Activated effector memory CD4-positive, alpha-beta T cell treated with Interleukin-2 at 50 U/mL for 16 hours (primary cell): ENCODE results near the gene ZNF396.

Source experiments
- DNase-seq: peaks from one replicate; pipeline ENCODE4 v3.0.0-alpha.2; 2020

Gene ZNF396

DNA sequence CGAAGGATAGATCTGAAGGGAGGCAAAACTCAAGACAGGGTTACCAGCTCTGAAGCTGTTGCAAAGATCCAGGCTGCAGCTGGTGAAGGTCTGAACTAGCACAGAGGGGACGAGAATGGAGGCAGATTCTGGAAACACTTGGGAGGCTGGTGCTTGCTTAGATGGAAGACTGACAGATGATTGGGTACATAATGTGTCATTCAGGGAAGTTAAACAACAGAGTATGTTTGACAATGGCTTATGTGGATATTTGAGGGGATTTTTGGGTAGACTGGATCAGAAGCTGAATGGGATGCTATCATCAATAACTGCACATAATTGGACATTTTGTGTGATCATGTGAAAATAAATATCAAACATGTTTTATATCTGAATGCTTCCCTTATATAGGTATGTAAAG is 2.3 kb upstream of the ZNF396 start:
- no peak for DNase-seq

DNA sequence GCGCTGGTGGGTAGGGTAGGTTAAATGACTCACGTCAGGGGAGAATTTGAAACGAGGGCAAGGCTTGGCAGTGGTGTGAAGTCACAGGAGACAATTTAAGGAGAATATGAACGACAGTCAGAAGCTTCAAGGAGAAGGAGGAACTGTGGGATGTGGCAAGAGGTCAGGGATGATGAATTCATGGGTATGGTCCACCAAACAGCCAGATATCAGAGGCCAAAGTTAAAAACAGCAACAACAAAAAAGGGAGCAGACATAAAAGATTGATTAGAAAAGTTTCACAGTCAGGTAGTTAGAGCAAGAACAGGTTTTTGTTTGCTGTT is 1.4 kb upstream of the ZNF396 start:
- no peak for DNase-seq

DNA sequence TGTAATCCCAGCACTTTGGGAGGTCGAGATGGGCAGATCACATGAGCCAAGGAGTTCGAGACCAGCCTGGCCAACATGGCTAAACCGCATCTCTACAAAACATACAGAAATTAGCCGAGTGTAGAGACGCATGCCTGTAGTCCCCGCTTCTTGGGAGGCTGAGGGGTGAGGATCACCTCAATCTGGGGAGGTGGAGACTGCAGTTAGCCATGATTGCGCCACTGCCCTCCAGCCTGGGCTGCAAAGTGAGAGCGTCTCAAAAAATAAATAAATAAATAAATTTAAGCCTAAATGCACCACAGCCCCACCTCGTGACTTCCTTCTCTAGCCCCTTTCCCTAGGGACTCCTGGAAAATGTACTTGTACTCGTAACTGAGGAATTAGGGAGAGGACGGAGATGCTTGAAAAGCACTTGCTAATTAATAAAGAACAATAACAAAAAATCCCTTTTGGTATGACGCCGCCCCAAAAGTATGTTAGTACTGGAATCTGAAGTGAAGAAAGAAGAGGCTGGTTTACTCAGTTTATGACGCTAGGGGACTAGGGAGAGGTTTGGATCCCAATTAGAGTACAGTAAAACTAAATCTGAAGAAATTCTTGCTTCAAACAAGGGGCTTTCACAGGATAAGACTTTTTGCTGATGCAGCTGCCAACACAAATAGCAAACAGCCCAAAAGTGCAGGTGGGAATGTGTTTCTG is 887 bp upstream of the ZNF396 start:
- no peak for DNase-seq

DNA sequence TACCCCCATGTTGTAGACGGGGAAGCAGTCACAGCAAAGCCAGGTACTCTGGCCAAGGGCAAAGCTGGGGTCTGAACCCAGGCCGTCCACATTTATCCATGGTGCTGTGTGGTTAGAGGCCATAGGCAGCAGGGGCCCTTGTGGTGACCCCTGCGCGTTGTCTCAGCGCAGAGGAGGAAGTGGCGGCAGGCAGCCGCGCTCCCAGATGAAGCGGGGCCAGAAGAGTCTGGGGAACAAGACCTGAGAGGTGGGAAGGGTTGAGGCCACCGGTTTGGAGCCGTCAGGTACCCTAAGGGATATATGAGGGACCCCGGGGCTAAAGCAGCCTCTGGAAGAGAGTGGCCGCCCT is 770 bp downstream of the ZNF396 start:
- DNase-seq: peak; percentile 2

DNA sequence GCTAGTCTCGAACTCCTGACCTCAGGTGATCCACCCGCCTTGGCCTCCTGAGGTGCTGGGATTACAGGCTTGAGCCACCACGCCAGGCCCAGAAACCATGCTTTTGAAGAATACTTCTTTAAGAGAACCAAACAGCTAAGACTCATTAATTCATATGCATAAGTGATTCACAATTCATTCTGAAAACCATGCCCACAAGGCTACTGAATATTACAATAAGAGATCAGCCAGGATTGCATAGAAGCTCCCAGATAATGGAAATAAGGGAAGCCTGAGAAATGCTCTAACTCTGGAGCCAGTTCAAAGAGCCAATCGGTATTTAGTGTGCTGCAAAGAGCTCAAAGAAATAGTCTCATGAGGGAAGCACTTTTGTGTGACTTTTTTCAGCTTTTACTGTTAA is 2.4 kb downstream of the ZNF396 start:
- DNase-seq: no peak

DNA sequence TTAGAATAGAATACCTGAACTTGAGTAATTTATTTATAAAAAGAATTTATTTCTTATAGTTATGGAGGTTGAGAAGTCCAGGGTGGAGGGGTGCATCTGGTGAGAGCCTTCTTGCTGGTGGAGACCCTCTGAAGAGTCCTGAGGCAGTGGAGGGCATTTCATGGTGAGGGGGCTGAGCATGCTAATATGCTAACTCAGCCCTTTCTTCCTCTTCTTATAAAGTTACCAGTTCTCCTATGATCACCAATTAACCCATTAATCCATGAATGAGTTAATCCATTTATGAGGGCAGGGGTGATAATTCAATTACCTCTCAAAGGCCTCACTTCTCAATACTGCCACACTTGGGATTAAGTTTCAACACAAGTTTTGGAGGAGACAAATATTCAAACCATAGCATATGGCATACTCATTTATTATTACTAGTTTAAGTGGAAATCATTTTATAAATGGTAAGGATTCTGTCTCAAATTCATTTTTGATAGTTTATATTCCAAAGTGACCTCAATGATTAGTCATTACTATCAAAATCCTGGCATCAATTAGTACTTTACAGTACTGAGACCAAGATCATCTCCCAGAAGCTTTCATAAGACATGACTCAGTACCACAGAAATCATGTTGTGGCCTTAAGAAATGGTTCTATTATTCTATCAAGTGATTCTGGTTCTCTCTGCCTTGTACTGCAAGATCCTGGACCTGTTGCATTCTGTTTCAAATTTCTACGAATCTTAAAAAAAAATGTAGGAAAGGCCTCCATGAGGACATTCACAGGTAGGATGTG is 5.5 kb downstream of the ZNF396 start:
- no peak for DNase-seq

DNA sequence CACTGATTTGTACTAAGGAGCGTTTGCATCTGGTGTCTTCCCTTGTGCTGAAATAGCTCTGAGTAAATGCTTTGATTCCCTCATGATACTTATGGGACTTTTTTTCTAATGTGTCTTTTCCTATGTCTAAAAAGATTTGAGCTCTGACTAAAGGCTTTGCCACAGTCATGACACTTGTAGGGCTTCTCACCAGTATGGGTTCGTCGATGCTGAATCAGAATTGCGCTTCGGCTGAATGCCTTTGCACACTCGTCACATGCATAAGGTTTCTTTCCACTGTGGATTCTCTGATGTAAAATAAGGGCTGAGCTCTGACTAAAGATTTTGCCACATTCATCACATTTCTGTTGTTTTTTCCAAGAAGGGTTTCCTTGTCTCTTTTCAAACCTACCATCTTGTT is 8.0 kb downstream of the ZNF396 start:
- no peak for DNase-seq

DNA sequence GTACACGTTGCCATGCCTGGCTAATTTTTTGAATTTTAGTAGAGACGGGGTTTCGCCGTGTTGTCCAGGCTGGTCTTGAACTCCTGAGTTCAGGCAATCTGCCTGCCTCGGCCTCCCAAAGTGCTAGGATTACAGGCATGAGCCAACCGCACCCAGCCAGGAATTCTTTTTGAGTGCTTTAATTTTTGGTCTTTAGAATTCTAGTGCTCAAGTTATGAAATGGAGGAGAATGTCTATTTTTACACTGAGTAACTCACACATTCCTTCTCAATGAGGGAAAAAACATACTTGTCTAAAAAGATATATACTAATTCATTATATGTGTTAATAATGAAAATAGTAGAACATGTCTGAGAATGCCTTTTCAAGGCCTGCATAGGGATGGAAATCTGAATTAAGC is 8.5 kb downstream of the ZNF396 start:
- DNase-seq: no peak

DNA sequence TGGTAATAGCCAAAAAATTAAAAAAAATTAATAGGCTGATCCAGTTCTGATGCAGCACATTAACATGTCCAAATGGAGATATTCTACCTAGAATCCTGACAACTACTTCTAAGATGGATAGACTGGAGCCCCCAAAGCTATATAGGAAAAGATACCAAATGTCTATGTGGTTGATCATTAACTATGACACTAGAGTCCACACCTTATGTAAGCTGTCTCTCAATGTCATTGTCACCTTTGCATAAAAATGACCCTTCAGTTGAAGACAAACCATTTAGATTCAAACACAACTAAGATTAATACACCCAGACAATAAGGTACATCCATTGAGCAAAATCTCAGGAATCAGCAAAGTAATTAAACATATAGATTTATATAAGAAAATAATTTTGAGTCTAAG is 14.6 kb downstream of the ZNF396 start:
- no peak for DNase-seq

DNA sequence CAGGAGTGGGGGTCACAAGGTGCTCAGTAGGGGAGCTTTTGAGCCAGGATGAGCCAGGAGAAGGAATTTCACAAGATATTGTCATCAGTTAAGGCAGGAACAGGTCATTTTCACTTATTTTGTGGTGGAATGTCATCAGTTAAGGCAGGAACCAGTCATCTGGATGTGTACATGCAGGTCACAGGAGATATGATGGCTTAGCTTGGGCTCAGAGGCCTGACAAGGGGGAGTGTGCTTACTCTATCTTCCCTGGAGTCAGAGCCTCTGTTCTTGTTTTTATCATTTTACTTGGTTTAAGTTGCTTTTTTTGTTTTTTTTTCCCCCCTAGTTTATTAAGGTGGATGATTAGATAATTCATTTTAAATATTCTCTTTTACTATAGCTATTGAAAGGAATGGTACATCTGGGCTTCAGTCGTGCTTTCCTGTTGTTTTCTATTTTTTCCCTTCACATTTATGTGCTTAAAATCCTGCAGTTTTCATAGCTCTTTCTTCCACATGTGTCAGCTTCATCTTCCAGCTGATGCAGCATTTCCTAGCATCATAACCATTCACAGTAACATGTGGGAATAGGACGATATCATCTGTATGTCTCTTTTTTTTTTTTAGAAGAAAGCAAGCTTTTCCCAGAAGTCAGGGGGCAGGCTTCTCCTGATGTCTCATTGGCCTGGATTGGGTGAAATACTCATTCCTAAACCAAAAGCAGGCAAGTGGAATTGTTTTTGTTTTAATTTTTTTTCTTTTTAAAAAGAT is 15.4 kb downstream of the ZNF396 start:
- no peak for DNase-seq

DNA sequence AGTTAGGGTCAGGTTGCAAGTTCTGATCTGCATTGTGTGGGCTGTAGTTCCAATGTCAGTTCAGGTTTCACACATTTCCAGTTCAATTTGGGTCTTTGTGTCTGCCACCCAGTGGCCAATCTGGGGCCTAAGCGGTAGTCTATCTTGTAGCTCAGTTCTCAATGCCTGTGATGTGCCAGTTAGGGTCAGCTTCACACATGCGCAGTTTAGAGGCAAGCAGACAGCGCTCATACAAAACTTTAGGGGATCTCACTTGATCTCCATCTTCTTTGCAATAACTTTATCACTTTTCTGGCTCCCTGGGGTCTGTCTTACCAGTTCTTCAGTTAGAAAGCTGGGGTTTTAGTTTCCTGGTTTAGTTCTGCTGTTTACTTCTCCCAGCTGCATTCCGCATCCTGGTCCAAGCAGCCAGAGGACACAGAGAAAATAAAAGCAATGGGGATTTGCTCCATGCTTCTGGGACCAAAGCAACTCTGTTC is 22.0 kb downstream of the ZNF396 start:
- peak; percentile 43 for DNase-seq

DNA sequence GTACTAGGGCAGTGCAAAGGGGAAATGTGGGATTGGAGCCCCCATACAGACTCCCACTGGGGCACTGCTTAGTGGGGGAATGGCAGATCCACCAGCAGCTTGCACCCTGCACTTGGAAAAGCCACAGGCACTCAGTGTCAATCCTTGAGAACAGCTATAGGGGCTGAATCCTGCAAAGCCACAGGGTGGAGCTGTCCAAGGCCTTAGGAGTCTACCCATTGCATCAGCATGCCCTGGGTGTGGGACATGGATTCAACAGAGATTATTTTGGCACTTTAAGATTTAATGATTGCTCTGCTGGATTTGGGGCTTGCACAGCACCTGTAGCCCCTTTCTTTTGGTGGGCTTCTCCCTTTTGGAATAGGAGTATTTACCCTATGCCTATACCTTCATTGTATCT is 24.4 kb downstream of the ZNF396 start:
- DNase-seq: no peak

DNA sequence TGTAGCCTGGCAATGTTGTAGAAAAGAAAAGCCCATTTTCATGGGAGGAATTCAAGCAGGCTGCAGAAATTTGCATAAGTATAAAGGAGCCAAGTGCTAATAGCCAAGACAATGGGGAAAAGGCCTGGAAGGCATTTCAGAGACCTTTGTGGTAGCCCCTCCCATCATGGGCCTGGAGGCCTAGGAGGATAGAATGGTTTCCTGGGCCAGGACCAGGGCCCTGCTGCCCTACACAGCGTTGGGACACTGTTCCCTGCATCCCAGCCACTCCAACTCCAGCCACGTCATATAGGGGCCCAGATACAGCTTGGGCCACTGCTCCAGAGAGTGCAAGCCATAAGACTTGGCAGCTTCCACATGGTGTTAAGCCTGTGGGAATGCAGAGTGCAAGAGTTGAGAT is 24.9 kb downstream of the ZNF396 start:
- no peak for DNase-seq

DNA sequence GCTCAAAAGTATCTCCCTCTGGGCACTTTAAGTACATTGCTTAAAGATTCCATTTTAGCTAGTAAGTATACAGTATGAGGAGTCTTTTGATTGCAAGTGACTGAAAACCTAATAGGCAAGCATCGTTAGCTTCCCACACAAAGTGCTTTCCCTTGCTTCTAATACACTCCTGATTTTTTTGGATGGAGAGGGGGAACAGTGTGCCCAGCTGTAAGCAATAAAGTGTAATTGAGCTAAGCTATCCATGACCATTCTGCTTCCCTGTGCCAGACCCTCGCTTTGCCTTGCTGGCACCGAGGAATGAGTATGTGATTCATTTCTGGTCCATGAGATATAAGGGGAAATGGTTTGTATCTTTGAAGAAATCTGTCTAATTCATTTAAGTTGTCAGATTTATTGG is 29.1 kb downstream of the ZNF396 start:
- DNase-seq: no peak

DNA sequence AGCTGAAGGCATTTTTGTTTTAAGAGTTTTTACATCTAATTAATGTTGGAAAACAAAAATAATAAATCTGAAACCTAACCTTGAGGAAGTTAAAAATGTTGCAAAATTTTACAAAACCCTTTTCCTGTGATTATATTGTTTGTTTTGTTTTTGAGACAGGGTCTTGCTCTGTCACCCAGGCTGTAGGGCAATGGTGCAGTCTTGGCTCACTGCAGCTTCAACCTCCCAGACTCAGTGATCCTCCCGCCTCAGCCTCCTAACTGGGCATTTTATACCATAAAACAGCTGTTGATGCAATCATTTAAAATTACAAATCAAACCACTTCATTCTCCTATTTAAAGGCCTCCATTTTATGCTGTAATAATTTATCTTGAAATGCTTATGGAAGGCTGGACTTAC is 31.2 kb downstream of the ZNF396 start:
- no peak for DNase-seq

DNA sequence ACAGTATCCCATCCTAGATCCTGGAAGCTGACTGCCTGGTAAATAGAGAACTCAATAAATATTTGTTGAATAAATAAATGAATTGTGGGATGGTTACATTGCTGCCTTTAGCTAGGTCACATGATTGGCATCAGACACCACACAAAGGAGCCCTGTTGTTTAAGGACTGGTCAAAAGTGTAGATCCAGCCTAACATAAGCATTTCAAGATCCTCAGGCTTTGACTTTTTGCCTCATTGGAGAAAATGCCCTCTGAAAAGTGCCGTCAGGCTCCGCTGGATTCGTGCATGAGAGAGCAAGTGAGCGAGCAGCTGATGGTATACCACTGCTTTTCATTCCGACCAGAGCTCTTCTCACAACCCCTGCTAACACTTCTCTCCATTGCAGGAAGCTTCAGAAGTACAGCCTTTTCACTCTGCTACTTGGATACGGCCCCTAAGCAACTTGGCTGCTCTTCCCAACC is 31.6 kb downstream of the ZNF396 start:
- DNase-seq: no peak

DNA sequence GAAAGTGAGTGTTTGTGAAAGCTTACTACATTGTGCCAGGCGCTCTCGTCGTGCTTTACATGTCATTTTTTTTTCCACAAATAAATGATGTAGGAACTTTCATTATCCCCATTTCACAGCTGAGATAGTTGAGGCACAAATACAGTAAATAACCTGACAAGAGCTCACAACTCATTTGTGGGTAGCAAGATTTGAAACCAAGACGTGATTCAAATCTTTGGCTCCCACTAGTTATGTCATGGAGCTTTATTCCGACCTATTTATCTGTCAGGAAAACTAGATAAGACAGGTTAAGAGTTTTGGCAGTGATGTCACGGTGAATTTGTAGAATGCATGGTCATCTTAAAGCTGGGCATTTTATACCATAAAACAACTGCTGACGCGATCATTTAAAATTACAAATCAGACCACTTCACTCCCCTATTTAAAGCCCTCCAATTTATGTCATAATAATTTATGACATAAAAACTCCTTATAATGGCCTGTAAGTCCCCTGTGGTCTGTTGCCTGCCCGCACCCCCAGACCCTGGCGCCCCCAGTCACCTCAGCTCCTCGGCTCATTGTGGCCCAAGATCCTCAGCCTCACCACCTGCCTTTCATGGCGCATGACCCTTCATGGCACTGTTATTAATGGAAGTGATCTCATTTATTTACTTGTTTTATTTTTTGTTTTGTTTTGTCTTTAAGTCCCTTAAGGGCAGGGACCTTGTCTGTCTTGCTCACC is 32.2 kb downstream of the ZNF396 start:
- no peak for DNase-seq

DNA sequence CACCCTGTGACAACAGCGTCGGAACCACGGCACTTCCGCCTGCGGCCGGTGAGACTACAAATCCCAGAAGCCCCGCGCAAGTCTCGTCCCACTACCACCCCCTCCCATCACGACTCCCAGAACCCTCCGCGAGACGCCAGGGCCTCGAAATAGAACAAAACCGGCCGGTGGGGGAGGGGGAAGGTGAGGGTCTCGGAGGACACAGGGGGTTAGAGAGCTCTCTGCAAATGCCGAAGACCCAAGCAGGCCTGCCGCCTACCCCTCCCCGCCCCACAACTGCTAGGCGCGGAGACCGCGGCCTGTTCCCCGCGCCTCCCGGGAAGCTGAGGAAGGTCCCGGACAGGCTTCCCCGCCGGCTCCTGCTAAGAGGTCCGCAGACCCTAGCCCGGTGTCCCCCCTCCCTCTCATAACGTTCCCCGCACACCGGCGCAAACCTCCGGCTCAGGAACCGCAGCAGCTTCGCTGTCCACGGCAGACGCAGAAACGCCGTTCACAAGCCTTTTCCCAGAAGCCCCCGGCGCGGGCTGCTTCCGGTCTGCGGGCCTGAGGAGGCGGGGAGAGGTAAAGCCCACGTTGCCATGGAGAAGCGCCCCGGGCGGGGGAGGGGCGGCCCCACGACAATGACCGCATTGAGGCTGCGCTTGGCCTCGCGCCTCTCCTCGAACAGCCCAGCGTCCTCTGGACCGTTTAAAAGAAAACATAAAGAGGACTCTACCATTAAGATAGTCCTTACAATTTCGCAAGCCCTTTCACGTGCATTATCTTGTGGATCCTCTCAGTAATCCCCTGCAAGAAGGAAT is 33.0 kb downstream of the ZNF396 start, which contains the start of gene ZNF24:
TSS of gene ZNF24 (minus strand) at position 485 of the 800 bp plus-strand sequence. CDS start 3,770 bp downstream, outside the sequence.
- DNase-seq: peak; percentile 84

DNA sequence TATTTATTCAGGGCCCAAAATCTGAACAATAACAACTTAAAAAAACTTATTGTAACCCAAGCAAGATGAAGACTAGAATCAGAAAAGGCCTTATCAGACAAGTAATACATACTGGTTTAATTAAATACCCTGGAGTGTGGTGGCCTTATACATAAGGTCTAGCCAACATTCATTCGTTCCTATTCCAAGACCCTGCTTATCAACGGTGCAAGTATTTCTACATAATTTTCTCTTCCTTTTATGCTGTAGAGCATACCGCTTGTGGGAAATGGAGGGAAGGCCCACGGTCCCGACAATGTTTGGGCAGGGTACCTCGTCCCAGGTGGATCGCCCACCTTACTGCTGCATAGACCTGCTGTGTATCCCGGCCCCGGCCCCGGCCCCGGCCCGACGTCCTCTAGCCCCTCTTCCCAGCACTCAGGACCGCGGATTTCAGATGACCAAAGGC is 33.6 kb downstream of the ZNF396 start:
- no peak for DNase-seq

DNA sequence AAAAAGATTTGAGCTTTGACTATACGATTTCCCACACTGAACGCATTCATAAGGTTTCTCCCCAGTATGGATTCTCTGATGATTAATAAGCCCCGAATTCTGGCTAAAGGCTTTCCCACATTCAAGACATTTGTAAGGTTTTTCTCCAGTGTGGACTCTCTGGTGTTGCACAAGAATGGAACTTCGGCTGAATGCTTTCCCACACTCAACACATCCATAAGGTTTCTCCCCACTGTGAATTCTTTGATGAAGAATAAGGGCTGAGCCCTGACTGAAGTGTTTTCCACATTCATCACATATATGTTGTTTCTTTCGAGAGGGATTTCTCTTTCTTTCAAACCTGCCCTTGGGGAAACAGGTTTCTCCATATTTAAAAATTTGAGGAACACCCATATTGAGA is 39.9 kb downstream of the ZNF396 start:
- no peak for DNase-seq

DNA sequence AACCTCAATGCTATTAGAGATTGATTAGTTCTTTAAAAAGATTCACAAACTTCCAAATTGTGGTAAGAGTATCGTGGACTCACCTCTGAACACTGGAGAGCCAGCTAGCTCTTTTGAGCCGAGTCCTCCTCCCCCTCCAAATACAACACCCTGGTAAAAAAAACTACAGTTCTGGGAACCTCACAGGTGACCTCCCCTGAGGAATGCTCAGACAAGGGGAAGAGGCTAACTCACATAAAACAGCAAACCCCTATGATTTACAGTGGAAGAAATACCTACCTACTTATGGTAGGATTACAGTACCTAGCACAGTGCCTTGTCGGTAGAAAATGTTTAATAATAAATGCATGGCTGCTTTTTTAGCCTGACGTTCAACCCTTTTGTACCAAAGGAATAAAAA is 41.3 kb downstream of the ZNF396 start:
- no peak for DNase-seq

DNA sequence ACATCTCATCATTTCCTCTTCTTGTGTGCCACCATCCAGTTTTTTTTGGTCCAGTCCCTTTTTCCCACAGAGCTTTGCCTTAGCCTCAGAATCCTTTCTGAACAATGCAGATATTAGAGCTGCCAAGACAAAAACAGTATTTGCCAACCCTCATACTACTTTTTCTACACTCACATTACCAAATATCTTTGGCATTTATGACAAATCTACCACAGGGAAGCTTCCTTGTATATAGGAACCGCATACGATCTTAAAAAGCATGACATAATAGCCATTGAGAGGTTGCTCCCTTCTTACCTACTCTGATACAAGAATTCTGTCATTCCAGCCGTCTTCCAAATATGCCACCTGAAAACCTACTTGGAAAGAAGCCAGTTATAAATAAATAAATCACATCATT is 42.3 kb downstream of the ZNF396 start:
- DNase-seq: no peak
